HepG2 (cell line): ENCODE measurements around the gene RCC2. TPM values are rescaled to one million over a fixed set of nuclear protein-coding genes. Genes with fewer than 3 reads are reported as not detected.

Source experiments
- BRD4 ChIP-seq: sonication (generic); formaldehyde crosslinking; IDR thresholded peaks from 2 replicates; pipeline ENCODE4 v1.4.0; 2020; ENCODE audit warnings: missing genetic modification reagents
- HNRNPUL1 ChIP-seq: fragments of 200-400 bp; formaldehyde crosslinking; IDR thresholded peaks from 2 replicates; pipeline ENCODE4 v1.6.1; 2017; ENCODE audit warnings: low read depth, mild to moderate bottlenecking, low read length, moderate library complexity
- KDM6A ChIP-seq: IDR thresholded peaks from 2 replicates; pipeline ENCODE4 v1.6.1; 2016; ENCODE audit warnings: low read depth
- MAZ ChIP-seq, 2 experiments: sonication (generic) in 1 of 2; formaldehyde crosslinking in 1 of 2; IDR thresholded peaks; 2 replicates each; pipeline versions ENCODE4 v1.5.0 to v1.6.1; 2012 to 2020; ENCODE audit warnings: low read depth in 2 of 2, mild to moderate bottlenecking in 2 of 2, borderline replicate concordance in 1 of 2, improper control_type of control experiment in 1 of 2, low read length in 1 of 2, missing genetic modification reagents in 1 of 2, moderate library complexity in 1 of 2
- PHF21A ChIP-seq: sonication (generic); formaldehyde crosslinking; IDR thresholded peaks from 2 replicates; pipeline ENCODE4 v1.5.0; 2020; ENCODE audit warnings: mild to moderate bottlenecking, missing genetic modification reagents
- RCOR2 ChIP-seq: IDR thresholded peaks from 2 replicates; pipeline ENCODE4 v1.6.1; 2016; ENCODE audit warnings: missing biosample characterization, missing genetic modification reagents
- RERE ChIP-seq: IDR thresholded peaks from 2 replicates; pipeline ENCODE4 v1.6.1; 2016; ENCODE audit warnings: low read depth, missing genetic modification reagents, missing compliant biosample characterization
- SKI ChIP-seq: fragments of 450-650 bp; IDR thresholded peaks from one replicate; pipeline ENCODE4 v1.6.1; 2018; ENCODE audit warnings: mild to moderate bottlenecking; ENCODE audit not compliant: partially characterized antibody
- SMAD9 ChIP-seq: sonication (generic); formaldehyde crosslinking; IDR thresholded peaks from 2 replicates; pipeline ENCODE4 v1.5.1; 2020; ENCODE audit warnings: mild to moderate bottlenecking, missing genetic modification reagents
- TEAD2 ChIP-seq: sonication (generic); formaldehyde crosslinking; IDR thresholded peaks from 2 replicates; pipeline ENCODE4 v1.9.0; 2021; ENCODE audit warnings: missing genetic modification reagents
- TFDP2 ChIP-seq: sonication (generic); formaldehyde crosslinking; IDR thresholded peaks from 2 replicates; pipeline ENCODE4 v1.4.0; 2020; ENCODE audit warnings: missing genetic modification reagents
- ZBTB2 ChIP-seq: sonication (generic); formaldehyde crosslinking; IDR thresholded peaks from 2 replicates; pipeline ENCODE4 v1.8.0; 2022; ENCODE audit warnings: low read depth, missing genetic modification reagents
- ZBTB42 ChIP-seq: sonication (generic); formaldehyde crosslinking; IDR thresholded peaks from 2 replicates; pipeline ENCODE4 v1.5.0; 2020; ENCODE audit warnings: mild to moderate bottlenecking, missing genetic modification reagents
- ZNF281 ChIP-seq: sonication (generic); formaldehyde crosslinking; IDR thresholded peaks from 2 replicates; pipeline ENCODE4 v1.4.0; 2020; ENCODE audit warnings: missing genetic modification reagents, borderline replicate concordance
- ZNF350 ChIP-seq: sonication (generic); formaldehyde crosslinking; IDR thresholded peaks from 2 replicates; pipeline ENCODE4 v1.4.0; 2020; ENCODE audit warnings: mild to moderate bottlenecking, low read depth, missing genetic modification reagents, borderline replicate concordance
- ZNF431 ChIP-seq: sonication (generic); formaldehyde crosslinking; IDR thresholded peaks from 2 replicates; pipeline ENCODE4 v1.9.0; 2022; ENCODE audit warnings: missing genetic modification reagents, low read depth, mild to moderate bottlenecking, borderline replicate concordance
- ZNF777 ChIP-seq: sonication (generic); formaldehyde crosslinking; IDR thresholded peaks from 2 replicates; pipeline ENCODE4 v1.4.0; 2020; ENCODE audit warnings: missing genetic modification reagents
- ZSCAN22 ChIP-seq: sonication (generic); formaldehyde crosslinking; IDR thresholded peaks from 2 replicates; pipeline ENCODE4 v1.4.0; 2020; ENCODE audit warnings: mild to moderate bottlenecking, missing genetic modification reagents
- polyA plus RNA-seq, 8 experiments: library from polyadenylated mRNA; depleted of rRNA in 3 of 8; stranded (reverse) in 7 of 8; unstranded in 1 of 8; fragments of >200 nt; fragmentation: Illumina TruSeq in 4 of 8; extraction: Trizol in 4 of 8; gene quantifications; 2 replicates each; pipeline versions ENCODE4 v1.2.1 to v1.2.3, GENCODE V29; 2011 to 2016; ENCODE audit warnings: low read depth in 4 of 8, missing spikeins in 1 of 8, mixed read lengths in 1 of 8; ENCODE audit not compliant: insufficient read depth in 1 of 8
- total RNA-seq, 5 experiments: library from RNA; depleted of rRNA; stranded (reverse); fragments of >200 nt; fragmentation: Illumina TruSeq; extraction: Trizol; gene quantifications; 2 replicates each; pipeline ENCODE4 v1.2.3, GENCODE V29; 2016; ENCODE audit warnings: low read depth in 1 of 5

Gene RCC2
- total and polyA plus RNA-seq, 2 of the 13 experiments (the other 11 are each of a cell fraction or from before 2014, with no cell fraction given), result 20.5 to 55.8 TPM

DNA sequence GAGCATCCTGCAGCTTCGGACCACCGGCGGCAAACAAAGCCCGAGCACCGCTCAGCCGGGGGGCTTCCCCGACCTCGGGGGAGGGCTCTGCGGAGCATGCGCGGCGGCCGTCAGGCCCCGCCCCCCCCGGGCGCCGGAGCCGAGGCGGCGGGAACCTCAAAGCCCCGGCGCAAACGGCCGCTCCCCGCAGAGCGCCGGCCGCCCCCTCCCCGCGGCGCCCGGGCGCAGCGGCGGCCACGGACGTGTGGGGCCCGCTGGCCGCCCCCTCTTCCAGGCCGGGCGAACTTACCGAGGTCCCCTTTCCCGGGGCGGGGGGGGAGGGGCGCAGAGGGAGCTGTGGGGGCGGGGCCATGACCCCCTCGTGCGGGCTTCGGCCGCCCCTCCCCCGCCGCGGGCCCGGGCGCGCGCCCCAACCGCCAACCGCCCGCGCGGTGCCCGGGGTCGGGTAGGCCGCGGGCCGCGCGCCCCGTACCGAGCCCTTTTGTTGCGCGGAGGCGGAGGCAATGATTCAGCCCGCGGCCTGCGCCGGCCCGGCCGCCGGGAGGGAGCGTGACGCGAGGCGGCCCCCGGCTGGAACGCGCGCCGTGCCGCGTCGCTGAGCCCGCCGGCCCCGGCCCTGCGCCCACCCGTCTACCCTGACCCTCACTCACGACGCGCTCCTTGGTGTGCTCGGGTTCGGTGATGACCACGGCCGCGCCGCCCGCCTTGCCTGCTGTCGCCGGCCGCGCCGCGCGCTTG, 1.7 kb downstream of the RCC2 start (continued):
- TF ChIP-seq RERE (CRISPR knock-in tag) (no peak), ZBTB2 (CRISPR knock-in tag) (0 out of 2 replicates have a peak, but pooled peaks have one; percentile 38), BRD4 (CRISPR knock-in tag) (no peak), SMAD9 (no peak), TEAD2 (CRISPR knock-in tag) (no peak), ZNF281 (CRISPR knock-in tag) (peak; percentile 33; the same call in 1 of the 2 replicates), ZNF350 (CRISPR knock-in tag) (no peak), ZBTB42 (CRISPR knock-in tag) (no peak), RCOR2 (CRISPR knock-in tag) (no peak), SKI (peak; percentile 19), HNRNPUL1 (no peak), MAZ (IDR thresholded peaks at IDR 0.05; ENCODE audit: borderline replicate concordance, low read depth, low read length) (0 out of 2 replicates have a peak, but pooled peaks have one; percentile 28), MAZ (CRISPR knock-in tag; IDR thresholded peaks at IDR 0.05; ENCODE audit: low read depth) (no peak), KDM6A (CRISPR knock-in tag) (no peak), TFDP2 (CRISPR knock-in tag) (no peak), ZNF431 (CRISPR knock-in tag) (no peak), ZNF777 (peak; percentile 97), PHF21A (CRISPR knock-in tag) (no peak), ZSCAN22 (CRISPR knock-in tag) (no peak)
